Cardiac muscle cell (in vitro differentiated cells and primary cell): ENCODE data around the gene PLCD4. TPM values are rescaled to one million over a fixed set of nuclear protein-coding genes. Genes with fewer than 3 reads are reported as not detected.

Experiments used
- DNase-seq, 2 donors: peaks; one replicate each; pipeline versions ENCODE4 v3.0.0 to v3.0.0-alpha.2; 2010 to 2017; ENCODE audit warnings: low read depth in 1 of 2, low spot score in 1 of 2
- H3K27ac ChIP-seq: fragments of 200-600 bp; sonication (generic); 2 replicates; pipeline ENCODE4 v1.5.1; 2016
- H3K27me3 ChIP-seq: fragments of 200-600 bp; sonication (generic); 2 replicates; pipeline ENCODE4 v1.6.0; 2016; ENCODE audit warnings: control low read depth
- H3K36me3 ChIP-seq: fragments of 200-600 bp; sonication (generic); 2 replicates; pipeline ENCODE4 v1.5.1; 2016; ENCODE audit warnings: control low read depth
- H3K4me1 ChIP-seq: fragments of 200-600 bp; sonication (generic); 2 replicates; pipeline ENCODE4 v1.8.1; 2017; ENCODE audit warnings: low read depth, mild to moderate bottlenecking, mixed run types
- H3K4me3 ChIP-seq: fragments of 200-600 bp; sonication (generic); 2 replicates; pipeline ENCODE4 v1.5.1; 2016; ENCODE audit warnings: mild to moderate bottlenecking
- H3K9me3 ChIP-seq: fragments of 200-600 bp; sonication (generic); 2 replicates; pipeline ENCODE4 v1.5.1; 2017; ENCODE audit warnings: low read depth, mild to moderate bottlenecking, control low read depth
- CTCF ChIP-seq: IDR thresholded peaks from 2 replicates; pipeline ENCODE4 v1.5.1; 2012; ENCODE audit warnings: low read depth, mild to moderate bottlenecking, low read length
- polyA plus RNA-seq: library from polyadenylated mRNA; unstranded; fragments of >200 nt; fragmentation: Nextera tagmentation; extraction: Ambion mirVana; gene quantifications from 2 replicates; pipeline ENCODE4 v1.2.1, GENCODE V29; 2016
- total RNA-seq: library from RNA; depleted of rRNA; stranded (reverse); fragments of >200 nt; gene quantifications from 2 replicates; pipeline ENCODE4 v1.2.3, GENCODE V29; 2016

PLCD4 gene
- total and polyA plus RNA-seq, 2 experiments from 2014 or later: 1.6 to 3.3 TPM

GRCh38 chr2:218576854-218577253 lies 30.8 kb upstream of the PLCD4 start:
- Histone ChIP-seq H3K27me3 (no peaks in the 10 kb centered on the region), H3K27ac (peak overlapping the region; percentile 91), H3K36me3 (no peaks in the 10 kb centered on the region), H3K4me3 (no peak overlapping the region), H3K4me1 (peaks cover 13% of the 10 kb centered on the region), H3K9me3 (no peaks in the 10 kb centered on the region)
- DNase-seq: no peak
- TF ChIP-seq CTCF: no peak

GRCh38 chr2:218577482-218578220 lies 30.0 kb upstream of the PLCD4 start:
- Histone ChIP-seq H3K4me3 (no peak overlapping the region), H3K27ac (peak overlapping the region; percentile 91), H3K4me1 (peaks cover 13% of the 10 kb centered on the region), H3K27me3 (no peaks in the 10 kb centered on the region), H3K9me3 (no peaks in the 10 kb centered on the region), H3K36me3 (peaks cover 4% of the 10 kb centered on the region)
- TF ChIP-seq CTCF: no peak
- DNase-seq: peak in 1 of 2 donors; percentile 12

- H3K4me1 ChIP-seq: peaks cover 13% of the 10 kb centered on the region
- no peaks in the 10 kb centered on the region for H3K27me3 ChIP-seq
- no peaks in the 10 kb centered on the region for H3K9me3 ChIP-seq
- H3K36me3 ChIP-seq: peaks cover 7% of the 10 kb centered on the region
- DNase-seq: no peak
- no peak for TF ChIP-seq CTCF
- no peak overlapping the region for H3K4me3 ChIP-seq
- peak overlapping the region; percentile 91 for H3K27ac ChIP-seq
Measured at GRCh38 chr2:218578272-218578877, 29.3 kb upstream of the PLCD4 start.

GRCh38 chr2:218582076-218582475 lies 25.6 kb upstream of the PLCD4 start:
- Histone ChIP-seq H3K36me3 (peaks cover 33% of the 10 kb centered on the region), H3K4me1 (peaks cover 13% of the 10 kb centered on the region), H3K27me3 (no peaks in the 10 kb centered on the region), H3K4me3 (no peak overlapping the region), H3K27ac (no peak overlapping the region), H3K9me3 (no peaks in the 10 kb centered on the region)
- TF ChIP-seq CTCF: no peak
- peak in 1 of 2 donors; percentile 7 for DNase-seq

GRCh38 chr2:218583983-218584850 lies 23.5 kb upstream of the PLCD4 start:
- H3K4me1 ChIP-seq: no peaks in the 10 kb centered on the region
- TF ChIP-seq CTCF: no peak
- no peaks in the 10 kb centered on the region for H3K9me3 ChIP-seq
- H3K27ac ChIP-seq: no peak overlapping the region
- no peak for DNase-seq
- no peaks in the 10 kb centered on the region for H3K27me3 ChIP-seq
- H3K36me3 ChIP-seq: peaks cover 43% of the 10 kb centered on the region
- no peak overlapping the region for H3K4me3 ChIP-seq
